K562 (cell line): Measurements from ENCODE around the gene ARHGAP10. TPM values are rescaled to one million over a fixed set of nuclear protein-coding genes. Genes with fewer than 3 reads are reported as not detected.
A peak's percentile ranks its signal among the peaks of the same experiment; 100 is the strongest.

Experiments used
- ATAC-seq: fragments of 200-7000 bp; cut with Tn5 transposase; 3 replicates; pipeline ENCODE4 v1.9.1; 2020; ENCODE audit warnings: moderate library complexity
- BruUV-seq: library from RNA; stranded (reverse); fragments of 400-500 nt; replicated peaks from 2 replicates; lab custom pipeline; 2021; lab: Mats Ljungman, UMichigan
- CTCF ChIA-PET: fragments of 300-600 bp; formaldehyde crosslinking; extraction: SDS; loops from one replicate; lab custom pipeline; 2021; ENCODE audit warnings: low intra/inter-chr PET ratio; lab: Yijun Ruan, JAX
- POLR2A ChIA-PET: fragments of 300-600, 350-650 bp; sonication (Branson Sonifier 250); formaldehyde crosslinking; extraction: SDS; loops from one replicate; lab custom pipeline; 2021; ENCODE audit warnings: antibody characterized with exemption, inconsistent platforms; lab: Yijun Ruan, JAX
- DNase-seq, 4 experiments: peaks; one replicate each; pipeline versions ENCODE4 v3.0.0 to v3.0.0-alpha.2; 2011 to 2018; ENCODE audit warnings: low spot score in 3 of 4, mixed read lengths in 3 of 4; ENCODE audit errors: extremely low read depth in 1 of 4
- FAIRE-seq: peaks from 2 replicates; lab custom pipeline; 2011; peaks lifted over from hg19 to GRCh38; lab: Jason Lieb, UNC
- H2AFZ ChIP-seq: 2 replicates; pipeline ENCODE4 v1.6.0; 2011; ENCODE audit warnings: low read depth, low read length, control low read depth, inconsistent platforms
- H3K27ac ChIP-seq: fragments of 200-600 bp; 3 replicates; pipeline ENCODE4 v1.8.0; 2011; ENCODE audit warnings: low read depth, mild to moderate bottlenecking, control low read depth, inconsistent platforms, low read length, moderate library complexity, mixed read lengths; ENCODE audit errors: extremely low read depth
- H3K27me3 ChIP-seq, 2 experiments: fragments of 300-600 bp in 1 of 2; 2 replicates in 1 of 2; 3 replicates in 1 of 2; pipeline versions ENCODE4 v1.6.0 to v1.8.0; 2011; ENCODE audit warnings: inconsistent platforms in 2 of 2, low read length in 2 of 2, mild to moderate bottlenecking in 1 of 2, mixed read lengths in 1 of 2, moderate library complexity in 1 of 2; ENCODE audit not compliant: control insufficient read depth in 2 of 2, insufficient read depth in 2 of 2
- H3K36me3 ChIP-seq: fragments of 300-600 bp; 3 replicates; pipeline ENCODE4 v1.8.0; 2011; ENCODE audit warnings: mild to moderate bottlenecking, low read length, inconsistent platforms; ENCODE audit not compliant: control insufficient read depth, insufficient read depth
- H3K4me1 ChIP-seq, 2 experiments: fragments of 200-600 bp in 1 of 2; replicated peaks in 1 of 2; 2 replicates in 1 of 2; 3 replicates in 1 of 2; pipeline versions ENCODE4 v1.5.1 to v1.8.0; 2011; ENCODE audit warnings: inconsistent platforms in 2 of 2, low read length in 2 of 2, mild to moderate bottlenecking in 1 of 2, mixed read lengths in 1 of 2, moderate library complexity in 1 of 2; ENCODE audit not compliant: control insufficient read depth in 2 of 2, insufficient read depth in 2 of 2
- H3K4me2 ChIP-seq: 2 replicates; pipeline ENCODE4 v1.6.1; 2011; ENCODE audit warnings: low read length, control low read depth, inconsistent platforms, mixed read lengths; ENCODE audit not compliant: insufficient read depth
- H3K4me3 ChIP-seq: fragments of 200-600 bp; sonication (generic), shearing (Covaris generic); 2 replicates; pipeline ENCODE4 v1.5.1; 2016; ENCODE audit warnings: control low read depth, inconsistent platforms
- H3K79me2 ChIP-seq: fragments of 200-600 bp; 3 replicates; pipeline ENCODE4 v1.8.0; 2011; ENCODE audit warnings: low read length, inconsistent platforms; ENCODE audit not compliant: control insufficient read depth, insufficient read depth
- H3K9ac ChIP-seq, 2 experiments: 2 replicates each; pipeline versions ENCODE4 v1.6.0 to v1.6.1; 2011; ENCODE audit warnings: low read depth in 2 of 2, low read length in 2 of 2, control low read depth in 1 of 2, inconsistent platforms in 1 of 2, mild to moderate bottlenecking in 1 of 2, mixed read lengths in 1 of 2; ENCODE audit not compliant: insufficient read depth in 1 of 2
- H3K9me1 ChIP-seq: one replicate; pipeline ENCODE4 v1.6.0; 2011; ENCODE audit warnings: inconsistent platforms, mild to moderate bottlenecking, low read length, moderate library complexity; ENCODE audit not compliant: control insufficient read depth, insufficient read depth
- H3K9me3 ChIP-seq: replicated peaks from 2 replicates; pipeline ENCODE4 v1.5.1; 2011; ENCODE audit warnings: low read depth, low read length, inconsistent platforms; ENCODE audit not compliant: control insufficient read depth, insufficient read depth
- H4K20me1 ChIP-seq: replicated peaks from 2 replicates; pipeline ENCODE4 v1.6.1; 2011; ENCODE audit warnings: low read length, inconsistent platforms, mixed read lengths; ENCODE audit not compliant: control insufficient read depth, insufficient read depth
- ATF1 ChIP-seq, 2 experiments: fragments of 450-650 bp in 1 of 2; IDR thresholded peaks; 2 replicates each; pipeline ENCODE4 v1.6.1; 2016; ENCODE audit warnings: missing compliant biosample characterization in 1 of 2, missing genetic modification characterization in 1 of 2
- CREBBP ChIP-seq: IDR thresholded peaks from one replicate; pipeline ENCODE4 v1.6.1; 2012; ENCODE audit warnings: low read depth, mild to moderate bottlenecking, control low read depth, inconsistent platforms, low read length
- CREM ChIP-seq: IDR thresholded peaks from 2 replicates; pipeline ENCODE4 v1.6.1; 2014; ENCODE audit warnings: antibody characterized with exemption, low read depth
- FOXA1 ChIP-seq: fragments of 450-650 bp; IDR thresholded peaks from 2 replicates; pipeline ENCODE4 v1.6.1; 2016; ENCODE audit warnings: mild to moderate bottlenecking, borderline replicate concordance
- NFRKB ChIP-seq: fragments of 450-650 bp; IDR thresholded peaks from 2 replicates; pipeline ENCODE4 v1.6.1; 2016; ENCODE audit warnings: low read depth
- SMAD1 ChIP-seq: fragments of 150-350 bp; IDR thresholded peaks from 2 replicates; pipeline ENCODE4 v1.6.1; 2014; ENCODE audit warnings: low read length, low read depth; ENCODE audit not compliant: partially characterized antibody
- SMARCB1 ChIP-seq: IDR thresholded peaks from 2 replicates; pipeline ENCODE4 v1.6.1; 2011; ENCODE audit warnings: improper control_type of control experiment, low read depth; ENCODE audit not compliant: insufficient read length
- STAG1 ChIP-seq: sonication (generic); formaldehyde crosslinking; IDR thresholded peaks from 2 replicates; pipeline ENCODE4 v1.5.0; 2020; ENCODE audit warnings: missing genetic modification reagents, borderline replicate concordance
- XRCC5 ChIP-seq: fragments of 200-400 bp; formaldehyde crosslinking; IDR thresholded peaks from 2 replicates; pipeline ENCODE4 v1.6.1; 2017; ENCODE audit warnings: low read depth, mild to moderate bottlenecking, low read length
- ZNF707 ChIP-seq: fragments of 250-450 bp; sonication (Bioruptor Pico); conservative IDR thresholded peaks from 2 replicates; pipeline ENCODE4 v1.8.0; 2022; ENCODE audit warnings: inconsistent platforms, mild to moderate bottlenecking, moderate library complexity
- WGBS: fragments of 100-300 bp; shearing (Covaris generic); methylation state at CpG from one replicate; pipeline ENCODE4 v1.1.6; 2016; ENCODE audit warnings: low coverage, mixed read lengths; ENCODE audit not compliant: insufficient coverage; ENCODE audit errors: missing lambda C conversion rate; 5-methylcytosine and 5-hydroxymethylcytosine counted together
- in situ Hi-C: fragments of 300-500 bp; cut with MboI; formaldehyde crosslinking; loops from 4 replicates; pipeline ENCODE4 v1.15.0; 2018; ENCODE audit warnings: inconsistent platforms, mixed read lengths
- intact Hi-C: fragments of 100-400 bp; cut with micrococcal nuclease; formaldehyde crosslinking; loops from 2 replicates; pipeline ENCODE4 v1.14.2; 2022
- polyA plus RNA-seq, 8 experiments: library from polyadenylated mRNA; depleted of rRNA in 4 of 8; stranded (reverse) in 5 of 8; unstranded in 3 of 8; fragments of >200 nt; fragmentation: Nextera tagmentation in 2 of 8; fragmentation: Illumina TruSeq in 1 of 8; extraction: Ambion mirVana in 2 of 8; extraction: Trizol in 1 of 8; gene quantifications; 2 replicates each; pipeline versions ENCODE4 v1.2.1 to v1.2.3, GENCODE V29; 2011 to 2014; ENCODE audit warnings: inconsistent platforms in 1 of 8, missing spikeins in 1 of 8
- total RNA-seq, 7 experiments: library from RNA; depleted of rRNA in 6 of 7; stranded (reverse); fragments of >200 nt in 6 of 7; fragmentation: Illumina TruSeq in 2 of 7; extraction: Trizol in 2 of 7; gene quantifications; 2 replicates each; pipeline versions ENCODE4 v1.2.1 to v1.2.3, GENCODE V29; 2011 to 2021; ENCODE audit warnings: low replicate concordance in 1 of 7
- TF ChIP-seq, protein P1 (sequence below): IDR thresholded peaks from 2 replicates; pipeline ENCODE4 v1.6.1; 2012; ENCODE audit warnings: low read depth, low read length, improper control_type of control experiment, borderline replicate concordance
- TF ChIP-seq, protein P2 (sequence below): fragments of 200-800 bp; sonication (Bioruptor generic); IDR thresholded peaks from 2 replicates; pipeline ENCODE4 v1.6.1; 2017; ENCODE audit warnings: missing genetic modification characterization, missing compliant biosample characterization
- TF ChIP-seq, protein P3 (sequence below): fragments of 450-650 bp; formaldehyde crosslinking; IDR thresholded peaks from 2 replicates; pipeline ENCODE4 v1.4.0; 2020; ENCODE audit warnings: mild to moderate bottlenecking, moderate library complexity

The ARHGAP10 gene
- total and polyA plus RNA-seq, 9 of the 15 experiments (the other 6 are each of a cell fraction or from before 2014, with no cell fraction given): 0.03 to 0.22 (median 0.06) TPM; not detected in 3

DNA sequence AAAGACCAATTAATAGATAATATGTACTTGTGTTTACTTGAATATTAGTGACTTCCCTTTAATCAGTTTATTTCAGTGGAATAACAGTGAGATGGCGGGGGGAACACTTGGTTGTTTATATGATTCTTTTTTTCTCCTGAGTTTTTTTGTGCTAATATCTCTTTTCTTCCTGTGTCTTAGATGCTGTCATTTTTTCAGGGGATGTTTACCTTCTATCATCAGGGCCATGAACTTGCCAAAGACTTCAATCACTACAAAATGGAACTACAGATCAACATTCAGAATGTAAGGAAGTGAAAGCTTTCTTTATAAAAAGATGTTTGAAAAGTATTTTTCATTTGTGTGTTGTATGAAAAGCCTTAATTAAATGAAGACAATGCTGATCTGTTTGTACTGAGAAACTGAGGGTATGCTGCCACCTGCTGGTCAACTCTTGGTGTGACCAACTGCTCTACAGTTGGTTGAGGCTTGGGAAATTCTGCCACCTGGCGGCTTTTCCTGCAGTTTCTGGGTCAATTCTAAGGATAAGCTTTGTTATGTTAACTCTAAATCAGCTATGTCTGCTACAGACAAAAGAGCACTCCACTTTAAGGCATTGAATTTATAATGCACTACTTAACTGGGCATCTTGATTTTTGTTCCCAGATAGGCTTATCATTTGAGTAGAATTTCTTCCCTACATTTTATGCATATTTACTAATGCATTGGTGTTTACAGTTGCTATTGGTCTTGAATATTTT is 134.8 kb downstream of the ARHGAP10 start:
- BruUV-seq: no TSS peak
- in situ Hi-C loops (loop anchor here (25.0 kb wide), 2 partner anchors 729 to 854 kb away; no protein-coding TSS in a partner anchor), intact Hi-C loops (loop anchor here (1.0 to 5.0 kb wide), 6 partner anchors 158 to 847 kb away; no protein-coding TSS in a partner anchor)
- Histone ChIP-seq H3K27ac (no peak overlapping the region), H3K4me2 (no peak overlapping the region), H3K9ac (no peak overlapping the region), H3K36me3 (no peaks in the 10 kb centered on the region), H4K20me1 (no peaks in the 10 kb centered on the region), H2AFZ (no peak overlapping the region), H3K9me1 (no peaks in the 10 kb centered on the region), H3K27me3 (no peaks in the 10 kb centered on the region), H3K4me1 (no peaks in the 10 kb centered on the region), H3K4me3 (no peak overlapping the region), H3K79me2 (no peaks in the 10 kb centered on the region), H3K9me3 (no peaks in the 10 kb centered on the region)
- ChIA-PET CTCF (interaction anchor here (0.6 to 2.5 kb wide), 10 partner anchors 159 to 1524 kb away, joined by 3 to 22 read pairs (median 6); no protein-coding TSS in a partner anchor), POLR2A (no interaction called here)
- ATAC-seq (peak; percentile 100), DNase-seq (peak; percentile 72 to 90 (median 82)), FAIRE-seq (peak; percentile 97)
- 0% methylated on average over 2 of the region's 2 CpGs for WGBS
- TF ChIP-seq, protein P1, sequence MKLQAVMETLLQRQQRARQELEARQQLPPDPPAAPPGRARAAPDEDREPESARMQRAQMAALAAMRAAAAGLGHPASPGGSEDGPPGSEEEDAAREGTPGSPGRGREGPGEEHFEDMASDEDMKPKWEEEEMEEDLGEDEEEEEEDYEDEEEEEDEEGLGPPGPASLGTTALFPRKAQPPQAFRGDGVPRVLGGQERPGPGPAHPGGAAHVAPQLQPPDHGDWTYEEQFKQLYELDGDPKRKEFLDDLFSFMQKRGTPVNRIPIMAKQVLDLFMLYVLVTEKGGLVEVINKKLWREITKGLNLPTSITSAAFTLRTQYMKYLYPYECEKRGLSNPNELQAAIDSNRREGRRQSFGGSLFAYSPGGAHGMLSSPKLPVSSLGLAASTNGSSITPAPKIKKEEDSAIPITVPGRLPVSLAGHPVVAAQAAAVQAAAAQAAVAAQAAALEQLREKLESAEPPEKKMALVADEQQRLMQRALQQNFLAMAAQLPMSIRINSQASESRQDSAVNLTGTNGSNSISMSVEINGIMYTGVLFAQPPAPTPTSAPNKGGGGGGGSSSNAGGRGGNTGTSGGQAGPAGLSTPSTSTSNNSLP: 0 out of 2 replicates have a peak, but pooled peaks have one; percentile 23
- TF ChIP-seq CREM (no peak), FOXA1 (no peak), NFRKB (no peak), ZNF707 (CRISPR knock-in tag) (no peak), STAG1 (CRISPR knock-in tag) (peak; percentile 31; the same call in 1 of the 2 replicates), SMAD1 (no peak), XRCC5 (no peak), SMARCB1 (no peak), CREBBP (no peak), ATF1 (CRISPR knock-in tag; IDR thresholded peaks at IDR 0.05) (no peak), ATF1 (tag; IDR thresholded peaks at IDR 0.05) (no peak)
- TF ChIP-seq, protein P2, sequence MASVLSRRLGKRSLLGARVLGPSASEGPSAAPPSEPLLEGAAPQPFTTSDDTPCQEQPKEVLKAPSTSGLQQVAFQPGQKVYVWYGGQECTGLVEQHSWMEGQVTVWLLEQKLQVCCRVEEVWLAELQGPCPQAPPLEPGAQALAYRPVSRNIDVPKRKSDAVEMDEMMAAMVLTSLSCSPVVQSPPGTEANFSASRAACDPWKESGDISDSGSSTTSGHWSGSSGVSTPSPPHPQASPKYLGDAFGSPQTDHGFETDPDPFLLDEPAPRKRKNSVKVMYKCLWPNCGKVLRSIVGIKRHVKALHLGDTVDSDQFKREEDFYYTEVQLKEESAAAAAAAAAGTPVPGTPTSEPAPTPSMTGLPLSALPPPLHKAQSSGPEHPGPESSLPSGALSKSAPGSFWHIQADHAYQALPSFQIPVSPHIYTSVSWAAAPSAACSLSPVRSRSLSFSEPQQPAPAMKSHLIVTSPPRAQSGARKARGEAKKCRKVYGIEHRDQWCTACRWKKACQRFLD: no peak
- TF ChIP-seq, protein P3, sequence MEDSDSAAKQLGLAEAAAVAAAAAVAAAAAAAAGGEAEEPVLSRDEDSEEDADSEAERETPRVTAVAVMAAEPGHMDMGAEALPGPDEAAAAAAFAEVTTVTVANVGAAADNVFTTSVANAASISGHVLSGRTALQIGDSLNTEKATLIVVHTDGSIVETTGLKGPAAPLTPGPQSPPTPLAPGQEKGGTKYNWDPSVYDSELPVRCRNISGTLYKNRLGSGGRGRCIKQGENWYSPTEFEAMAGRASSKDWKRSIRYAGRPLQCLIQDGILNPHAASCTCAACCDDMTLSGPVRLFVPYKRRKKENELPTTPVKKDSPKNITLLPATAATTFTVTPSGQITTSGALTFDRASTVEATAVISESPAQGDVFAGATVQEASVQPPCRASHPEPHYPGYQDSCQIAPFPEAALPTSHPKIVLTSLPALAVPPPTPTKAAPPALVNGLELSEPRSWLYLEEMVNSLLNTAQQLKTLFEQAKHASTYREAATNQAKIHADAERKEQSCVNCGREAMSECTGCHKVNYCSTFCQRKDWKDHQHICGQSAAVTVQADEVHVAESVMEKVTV (CRISPR knock-in tag): peak; percentile 90
